Astrocyte of the cerebellum (primary cell): ENCODE measurements around the gene SLC35B2.

Experiments used
- DNase-seq: peaks from one replicate; pipeline ENCODE4 v3.0.0-alpha.2; 2011; ENCODE audit warnings: low read depth
- H3K4me3 ChIP-seq: 2 replicates; pipeline ENCODE4 v1.5.1; 2011; ENCODE audit warnings: mild to moderate bottlenecking, low read depth, low read length, moderate library complexity
- CTCF ChIP-seq: IDR thresholded peaks from 2 replicates; pipeline ENCODE4 v1.5.1; 2012; ENCODE audit warnings: low read length, low read depth, moderate library complexity, mild to moderate bottlenecking; ENCODE audit errors: missing control alignments
- in situ Hi-C: cut with HindIII; loops from 2 replicates; pipeline ENCODE4 v1.10.0; 2017; ENCODE audit warnings: low sequenced_read_pairs

SLC35B2 gene

GRCh38 chr6:44245912-44246662, 11.2 kb downstream of the SLC35B2 start:
- H3K4me3 ChIP-seq = peak overlapping the region; percentile 98
- in situ Hi-C loops = no loop called here
- no peak for DNase-seq
- no peak for TF ChIP-seq CTCF

GRCh38 chr6:44245391-44245911, 11.9 kb downstream of the SLC35B2 start:
- TF ChIP-seq CTCF = no peak

GRCh38 chr6:44243345-44243744, 14.0 kb downstream of the SLC35B2 start:
- in situ Hi-C loops = no loop called here
- no peak for TF ChIP-seq CTCF
- H3K4me3 ChIP-seq = no peak overlapping the region
- DNase-seq = no peak

More at GRCh38 chr6:44245391-44245911, 11.9 kb downstream of the SLC35B2 start:
- peak overlapping the region; percentile 98 for H3K4me3 ChIP-seq
- in situ Hi-C loops = no loop called here
- no peak for DNase-seq

- H3K4me3 ChIP-seq = no peak overlapping the region
- DNase-seq = no peak
- in situ Hi-C loops = no loop called here
- TF ChIP-seq CTCF = no peak
Measured at GRCh38 chr6:44238687-44239350, 18.5 kb downstream of the SLC35B2 start.

GRCh38 chr6:44237813-44238433, 19.4 kb downstream of the SLC35B2 start:
- TF ChIP-seq CTCF = peak; percentile 95
- no peak for DNase-seq
- H3K4me3 ChIP-seq = peak overlapping the region; percentile 55
- in situ Hi-C loops = no loop called here

GRCh38 chr6:44237021-44237812, 20.1 kb downstream of the SLC35B2 start:
- in situ Hi-C loops = no loop called here
- peak; percentile 60 for DNase-seq
- H3K4me3 ChIP-seq = peak overlapping the region; percentile 55
- TF ChIP-seq CTCF = no peak
